Measurements from ENCODE around the gene NRF1.
"Not testable (repeated sequence)": the region's sequence is repeated elsewhere in the genome, so short reads cannot be mapped to it uniquely, and the experiment has no call there.

NRF1 gene

DNA sequence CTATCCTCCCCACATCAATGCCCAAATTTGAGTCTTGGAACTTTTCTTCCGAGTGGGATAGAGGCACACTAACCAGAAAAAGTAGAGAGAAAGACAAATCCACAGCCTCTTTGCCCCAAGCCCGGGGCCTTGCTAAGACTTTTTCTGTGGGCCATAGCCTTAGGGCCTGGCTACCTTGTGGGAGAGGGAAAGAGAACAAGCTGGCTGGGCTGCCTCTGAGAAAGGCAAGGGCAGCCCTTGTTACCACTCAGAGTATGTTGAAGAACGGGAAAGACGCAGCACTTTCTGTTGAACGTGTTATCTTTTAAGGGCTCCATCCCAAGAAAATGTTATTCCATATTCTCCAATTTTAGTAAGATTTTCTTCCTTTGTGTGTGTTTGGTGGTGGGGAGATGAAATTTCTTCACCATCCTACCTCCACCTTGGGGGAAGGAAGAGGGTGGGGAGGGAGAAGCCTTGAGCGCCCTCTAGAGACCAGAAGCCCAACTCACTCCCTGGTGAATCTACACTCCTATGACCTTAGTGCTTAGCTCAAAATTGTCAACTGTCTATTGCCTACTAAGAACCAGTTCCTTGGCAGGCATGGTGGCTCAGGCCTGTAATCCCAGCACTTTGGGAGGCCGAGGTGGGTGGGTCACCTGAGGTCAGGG is 3.9 kb upstream of the NRF1 start:
- no peak for DNase-seq

DNA sequence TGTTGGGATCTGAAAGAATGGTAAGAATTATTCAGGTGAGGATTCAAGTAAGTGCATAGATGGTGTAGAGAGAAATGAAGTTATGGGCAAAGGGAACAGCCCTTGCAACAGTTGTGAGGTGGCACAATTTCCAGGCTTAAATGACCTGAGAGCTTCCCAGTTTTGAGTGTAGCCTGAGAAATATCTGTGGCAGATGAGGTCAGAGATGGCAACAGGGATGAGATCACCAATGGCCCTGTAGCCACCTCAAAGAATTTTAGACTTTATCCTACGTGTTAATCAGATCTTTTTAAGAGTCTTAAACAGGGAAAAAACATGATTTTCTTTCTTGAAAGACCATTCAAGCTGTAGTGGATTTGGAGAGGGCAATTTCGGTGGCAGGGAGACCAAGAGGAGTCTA is 1.9 kb upstream of the NRF1 start:
- DNase-seq, result no peak

- no peak for DNase-seq
These were observed 743 bp upstream of the NRF1 start for GRCh38 chr7:129610709-129611245.

- DNase-seq, result peak in 1 of 2 donors; percentile 36
These were observed 844 bp downstream of the NRF1 start for GRCh38 chr7:129612112-129613015.

DNA sequence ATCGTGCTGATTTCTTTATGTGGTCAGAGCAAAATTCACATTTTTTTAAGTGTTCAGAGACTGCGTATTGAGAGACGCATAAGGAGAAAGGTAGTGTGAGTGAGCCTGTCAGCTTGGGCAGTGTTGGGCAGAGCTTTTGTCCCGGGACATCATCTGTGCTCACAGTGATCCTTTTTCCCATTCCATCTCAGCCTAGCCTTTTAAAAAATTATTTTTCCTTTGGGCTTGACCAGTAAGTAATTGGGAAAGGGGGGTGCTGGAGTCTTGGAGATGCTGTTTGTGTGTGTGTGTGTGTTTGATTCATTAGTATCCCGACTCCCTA is 1.5 kb downstream of the NRF1 start:
- no peak for DNase-seq

GRCh38 chr7:129615018-129615417 is 3.5 kb downstream of the NRF1 start:
- DNase-seq, result no peak

DNA sequence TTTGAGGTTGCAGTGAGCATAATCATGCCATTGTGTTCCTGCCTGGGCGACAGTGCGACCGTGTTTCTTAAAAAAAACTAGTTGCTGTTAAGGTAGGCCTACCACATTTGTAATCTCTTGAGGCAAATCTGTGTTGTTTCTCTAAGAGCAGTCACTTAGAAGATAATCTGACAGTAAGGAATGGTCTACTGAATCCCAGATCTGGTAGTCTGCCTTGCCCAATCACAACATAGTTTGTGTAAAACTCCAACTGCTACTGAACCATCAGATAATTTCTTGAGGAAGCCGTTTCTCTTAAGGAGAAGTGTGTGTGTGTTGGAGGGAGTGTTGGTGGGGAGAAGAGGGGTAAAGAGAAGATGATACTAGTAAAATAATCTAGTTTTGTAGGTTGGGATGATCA is 5.0 kb downstream of the NRF1 start:
- DNase-seq, result no peak

GRCh38 chr7:129617178-129617577 is 5.7 kb downstream of the NRF1 start:
- no peak for DNase-seq

- DNase-seq, result no peak
These were observed 6.1 kb downstream of the NRF1 start for GRCh38 chr7:129617652-129618051.

GRCh38 chr7:129626896-129627295 is 15.4 kb downstream of the NRF1 start:
- no peak for DNase-seq

DNA sequence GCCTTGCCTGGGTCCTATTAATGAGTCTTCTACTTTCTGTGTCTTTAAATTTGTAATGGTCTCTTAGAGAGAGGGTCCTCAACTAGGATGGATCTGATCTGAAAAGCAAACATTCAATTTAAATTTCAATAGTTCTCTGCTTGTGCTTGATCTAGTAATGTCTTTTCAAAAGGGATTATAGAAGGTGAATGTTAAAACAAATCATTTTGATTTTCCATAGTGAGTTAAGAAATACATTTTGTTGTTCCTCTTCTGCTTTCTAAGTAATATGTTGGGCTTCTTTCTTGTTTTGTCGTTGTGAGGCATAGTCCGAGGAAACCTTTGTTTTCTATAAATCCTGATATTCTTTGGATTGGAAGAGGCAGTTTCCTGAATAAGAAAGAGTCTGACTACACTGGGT is 18.8 kb downstream of the NRF1 start:
- DNase-seq, result no peak

DNA sequence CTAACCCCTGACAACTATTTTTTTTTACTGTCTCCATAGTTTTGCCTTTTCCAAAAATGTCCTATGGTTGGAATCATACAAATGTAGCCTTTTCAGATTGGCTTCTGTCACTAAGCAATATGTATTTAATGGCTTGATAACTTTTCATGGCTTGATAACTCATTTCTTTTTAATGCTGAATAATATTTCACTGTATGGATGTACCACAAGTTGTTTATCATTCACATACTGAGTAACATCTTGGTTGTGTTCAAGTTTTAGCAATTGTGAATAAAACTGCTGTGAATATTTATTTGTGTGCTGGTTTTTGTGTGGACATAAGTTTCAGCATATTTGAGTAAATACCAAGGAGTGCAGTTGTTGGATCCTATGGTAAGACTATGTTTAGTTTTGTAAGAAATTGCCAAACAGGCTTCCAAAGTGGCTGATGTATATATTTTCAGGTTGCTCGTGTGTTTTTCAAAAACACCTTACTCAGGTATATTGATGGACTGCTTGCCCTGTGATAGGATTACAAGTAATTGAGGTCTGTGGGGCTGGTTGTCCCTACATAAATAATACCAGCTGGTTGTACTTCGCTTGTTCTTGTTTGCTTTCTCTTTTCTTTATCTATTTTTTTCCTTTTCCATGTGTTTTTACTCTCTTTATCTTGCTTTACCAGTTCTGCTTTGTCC is 23.0 kb downstream of the NRF1 start:
- DNase-seq, result no peak

DNA sequence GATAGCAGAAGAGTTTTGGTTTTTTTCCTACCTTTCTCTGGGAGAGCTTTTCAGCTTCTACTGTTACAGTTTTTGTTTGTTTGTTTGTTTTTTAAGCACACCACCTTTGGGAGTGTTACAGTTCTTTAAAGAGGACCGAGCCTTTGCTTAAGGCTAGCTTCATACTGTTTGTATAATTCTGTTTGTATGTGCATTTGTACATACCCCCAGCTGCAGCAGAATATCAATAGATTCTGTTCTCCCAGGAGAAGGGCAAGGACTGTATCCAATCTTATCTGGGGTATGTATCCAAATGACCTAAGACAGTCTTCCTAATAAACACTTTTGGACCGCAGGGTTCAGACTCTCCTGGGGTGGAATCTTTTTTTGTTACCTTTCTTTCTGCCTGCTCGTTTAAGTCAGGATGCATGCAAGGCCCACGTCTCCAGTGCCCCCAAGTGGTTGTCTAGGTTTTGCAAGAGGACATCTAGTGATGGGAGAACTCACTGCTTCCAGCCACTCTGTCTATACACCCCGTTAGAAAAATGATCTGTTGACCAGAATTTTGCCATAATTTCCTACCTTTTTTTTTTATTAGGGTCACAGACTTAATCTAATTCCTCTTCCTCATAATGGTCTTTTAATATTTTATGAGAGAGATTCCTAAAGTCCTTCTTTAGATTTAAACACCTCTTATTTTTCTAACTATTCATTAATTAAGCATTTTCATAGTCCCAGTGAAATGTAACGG is 23.9 kb downstream of the NRF1 start:
- peak; percentile 36 to 48 for DNase-seq

- DNase-seq, result not testable (repeated sequence)
These were observed 24.6 kb downstream of the NRF1 start for GRCh38 chr7:129636030-129636550.

GRCh38 chr7:129636641-129637040 is 25.1 kb downstream of the NRF1 start:
- DNase-seq, result no peak

DNA sequence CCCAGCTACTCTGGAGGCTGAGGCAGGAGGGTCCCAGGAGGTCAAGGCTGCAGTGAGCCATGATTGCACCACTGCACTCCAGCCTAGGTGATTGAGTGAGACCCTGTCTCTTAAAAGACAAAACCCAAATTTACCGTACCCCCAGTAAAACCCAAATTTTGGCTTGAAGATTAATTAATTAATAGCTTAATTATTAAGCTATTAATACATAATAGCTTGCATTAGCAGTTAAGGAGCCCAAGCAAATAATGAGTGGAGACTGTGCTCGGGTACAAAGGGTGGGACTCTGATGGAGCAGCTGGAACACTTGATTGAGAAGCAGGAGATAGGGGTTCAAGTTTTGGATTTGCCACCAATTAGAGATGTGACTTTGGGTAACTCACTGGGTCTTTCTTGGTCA is 28.9 kb downstream of the NRF1 start:
- no peak for DNase-seq

DNA sequence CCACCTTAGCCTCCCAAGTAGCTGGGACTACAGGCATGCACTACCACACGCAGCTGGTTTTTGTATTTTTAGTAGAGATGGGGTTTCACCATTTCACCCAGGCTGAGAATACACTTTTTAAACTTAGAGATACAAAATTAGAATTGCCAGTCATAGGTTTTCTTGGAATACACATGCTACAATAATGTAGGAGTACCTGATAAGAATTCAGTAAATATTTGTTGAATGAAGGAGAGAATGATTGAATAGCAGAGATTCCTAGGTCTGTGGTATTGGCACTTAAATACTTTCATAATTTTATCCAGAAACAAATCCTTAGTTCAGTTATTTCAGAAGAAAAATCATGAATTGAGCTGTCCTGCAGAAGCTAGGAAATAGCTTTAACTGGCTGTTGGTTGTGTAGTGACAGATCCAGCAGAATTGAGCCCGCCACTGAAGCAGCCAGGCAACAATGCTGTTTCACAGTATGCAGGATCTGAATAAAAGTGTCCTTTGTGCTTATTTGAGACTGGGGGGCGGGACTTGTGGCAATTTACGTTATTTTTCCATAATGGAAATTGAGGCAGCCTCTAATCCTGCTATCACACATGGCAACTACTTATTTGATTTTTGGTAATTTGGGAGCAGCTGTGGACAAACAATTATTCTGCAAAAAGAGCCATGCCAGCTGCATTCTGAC is 31.5 kb downstream of the NRF1 start:
- DNase-seq, result peak; percentile 17 to 19

- DNase-seq, result no peak
These were observed 32.1 kb downstream of the NRF1 start for GRCh38 chr7:129643550-129644170.

GRCh38 chr7:129644634-129645230 is 33.2 kb downstream of the NRF1 start:
- peak in 1 of 2 donors; percentile 83 for DNase-seq

GRCh38 chr7:129646369-129647021 is 35.0 kb downstream of the NRF1 start:
- DNase-seq, result no peak

All from hippocampal formation (tissue), 2 donors.